ENCODE measurements around the gene ARMCX4. TPM values are rescaled to one million over a fixed set of nuclear protein-coding genes. Genes with fewer than 3 reads are reported as not detected.
"Not testable (repeated sequence)": the region's sequence is repeated elsewhere in the genome, so short reads cannot be mapped to it uniquely, and the experiment has no call there.

The ARMCX4 gene
- 49.6 TPM for polyA plus RNA-seq (ENCODE audit: insufficient read length)

DNA sequence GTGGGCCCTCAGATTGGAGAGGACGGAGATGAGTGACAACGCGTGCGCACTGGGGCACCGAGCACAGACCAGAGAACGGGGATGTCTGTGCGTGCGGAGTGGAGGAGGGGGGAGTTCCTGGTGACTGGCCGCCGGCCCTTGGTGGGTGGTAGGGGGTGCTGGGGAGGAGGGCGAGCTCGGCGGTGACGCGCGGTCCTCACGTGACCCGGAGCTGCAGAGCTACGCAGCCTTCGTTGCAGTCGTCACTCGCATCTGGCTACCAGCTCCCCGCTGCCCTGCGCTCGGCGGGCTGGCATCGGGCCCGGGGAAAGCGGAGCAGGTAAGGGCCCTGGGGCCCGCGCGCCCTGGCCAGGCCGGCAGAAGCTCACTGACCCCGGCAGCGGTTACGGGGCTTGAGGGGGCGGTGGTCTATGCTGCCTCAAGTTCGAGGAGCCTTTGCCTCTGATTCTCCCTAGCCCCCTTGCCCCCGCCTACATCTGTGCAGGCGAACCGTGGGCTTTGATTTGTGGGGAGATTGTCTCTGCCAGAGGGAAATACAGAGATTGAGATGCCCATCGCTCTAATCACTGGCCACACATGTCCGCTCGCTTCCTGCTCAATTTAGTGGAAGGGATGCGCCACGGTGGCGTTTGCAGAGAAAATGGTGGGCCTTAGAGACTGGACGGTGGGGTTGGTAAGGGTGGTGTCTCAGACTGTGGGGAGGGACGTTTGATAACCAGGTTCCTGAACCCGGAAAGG, at the start of gene ARMCX4:
Gene ARMCX4 (plus strand): TSS at position 245 of the 738 bp plus-strand sequence. CDS start 3,134 bp downstream, outside the sequence.
- DNase-seq, result peak; percentile 72

GRCh38 chrX:101442085-101442484, 43.2 kb upstream of the ARMCX4 start:
- no peak for DNase-seq

- DNase-seq, result no peak
These were observed 36.0 kb upstream of the ARMCX4 start for GRCh38 chrX:101449279-101449678.

DNA sequence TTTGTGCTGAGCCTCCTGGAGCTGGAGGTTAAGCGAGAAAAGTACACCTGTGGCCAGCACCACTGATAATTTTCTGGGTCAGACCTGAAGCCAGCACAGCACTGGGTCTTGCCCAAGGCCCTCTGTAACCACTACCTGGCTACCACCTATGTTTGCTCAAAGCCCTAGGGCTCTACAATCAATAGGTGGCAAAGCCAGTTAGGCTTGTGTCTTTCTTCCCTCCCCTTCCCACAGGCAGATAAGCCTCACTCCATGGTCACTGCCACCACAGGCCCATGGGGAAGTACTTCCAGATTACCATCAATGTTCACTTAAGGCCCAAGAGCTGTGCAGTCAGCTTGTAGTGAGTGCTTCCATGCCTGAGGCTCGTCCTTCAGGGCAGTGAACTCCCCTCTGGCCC, 35.2 kb upstream of the ARMCX4 start:
- no peak for DNase-seq

DNA sequence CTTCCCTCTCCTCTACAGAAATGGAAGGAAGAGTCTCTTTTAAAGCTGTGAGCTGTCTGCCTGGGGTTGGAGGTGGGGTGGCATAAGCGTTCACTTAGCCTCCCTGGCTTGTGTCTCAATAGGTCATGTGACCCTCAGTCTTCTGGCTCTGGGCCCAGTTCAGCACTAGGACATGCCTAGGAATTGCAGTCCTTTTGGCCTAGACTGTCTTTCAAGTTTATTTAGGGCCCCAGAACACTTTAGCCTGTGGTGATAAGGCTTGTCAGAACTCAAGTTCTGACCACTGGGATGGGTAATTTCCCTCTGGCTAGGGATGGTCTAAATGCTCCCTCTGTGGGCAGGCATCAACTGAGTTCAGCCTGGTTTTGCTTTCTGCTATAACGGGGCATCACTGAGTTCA, 34.3 kb upstream of the ARMCX4 start:
- no peak for DNase-seq

GRCh38 chrX:101452056-101452455, 33.2 kb upstream of the ARMCX4 start:
- DNase-seq, result no peak

- DNase-seq, result no peak
These were observed 24.6 kb upstream of the ARMCX4 start for GRCh38 chrX:101460669-101461068.

GRCh38 chrX:101462892-101463291, 22.4 kb upstream of the ARMCX4 start:
- no peak for DNase-seq

DNA sequence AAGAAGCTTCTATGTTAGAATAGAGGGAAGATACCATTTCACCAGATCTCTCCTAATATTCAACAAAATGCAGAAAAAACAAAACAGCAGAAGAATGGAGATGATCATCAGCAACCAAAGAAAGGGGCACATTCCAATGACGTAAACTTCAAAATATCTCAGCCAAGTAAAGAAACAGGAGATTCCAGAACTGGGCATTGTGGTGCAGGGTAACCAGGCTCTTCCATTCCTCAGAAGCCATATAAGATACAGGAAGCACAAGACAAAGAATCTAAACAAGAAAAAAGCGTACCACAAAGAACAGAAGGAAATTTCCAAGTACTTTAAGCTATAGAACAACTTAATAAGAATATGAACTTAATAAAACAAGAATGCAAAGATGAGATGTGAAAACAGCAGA, 6.9 kb upstream of the ARMCX4 start:
- DNase-seq, result no peak

DNA sequence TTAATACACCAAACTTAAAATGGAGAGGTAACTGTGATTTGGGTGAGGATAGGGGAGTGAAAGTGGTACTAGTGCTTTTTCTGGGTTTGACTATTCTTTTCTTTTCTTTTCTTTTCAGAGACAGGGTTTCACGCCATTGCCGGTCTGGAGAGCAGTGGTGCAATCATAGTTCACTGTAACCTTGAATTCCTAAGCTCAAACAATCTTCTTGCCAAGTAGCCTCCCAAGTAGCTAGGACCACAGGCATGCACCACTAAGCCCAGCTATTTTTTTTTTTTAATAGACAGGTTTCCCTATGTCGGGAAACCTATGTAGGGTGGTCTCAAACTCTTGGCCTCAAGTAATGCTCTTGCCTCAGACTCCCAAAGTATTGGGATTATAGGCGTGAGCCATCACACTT, 3.0 kb upstream of the ARMCX4 start:
- DNase-seq, result no peak

GRCh38 chrX:101483705-101484104, 1.6 kb upstream of the ARMCX4 start:
- peak; percentile 11 for DNase-seq

GRCh38 chrX:101484135-101484534, 1.1 kb upstream of the ARMCX4 start:
- no peak for DNase-seq

- no peak for DNase-seq
These were observed 3.5 kb downstream of the ARMCX4 start for GRCh38 chrX:101488796-101489195.

DNA sequence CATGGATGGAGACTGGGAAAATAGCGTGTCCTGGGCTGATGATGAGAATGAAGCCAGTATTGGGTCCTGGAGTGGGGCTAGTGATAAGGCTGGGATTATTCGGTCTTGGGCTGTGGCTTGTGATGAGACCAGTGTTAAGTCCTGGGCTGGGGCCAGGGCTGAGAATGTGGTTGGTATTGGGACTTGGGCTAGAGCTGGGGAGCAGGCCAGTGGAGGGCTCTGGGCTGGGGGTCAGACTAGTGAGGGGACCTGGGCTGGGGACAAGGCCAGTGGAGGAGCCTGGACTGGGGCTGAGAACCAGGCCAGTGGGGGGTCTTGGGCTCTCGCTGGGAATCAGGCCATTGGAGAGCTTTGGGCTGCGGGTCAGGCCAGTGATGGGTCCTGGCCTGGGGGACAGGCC, 6.7 kb downstream of the ARMCX4 start:
- no peak for DNase-seq

GRCh38 chrX:101493225-101493624, 8.0 kb downstream of the ARMCX4 start:
- no peak for DNase-seq

DNA sequence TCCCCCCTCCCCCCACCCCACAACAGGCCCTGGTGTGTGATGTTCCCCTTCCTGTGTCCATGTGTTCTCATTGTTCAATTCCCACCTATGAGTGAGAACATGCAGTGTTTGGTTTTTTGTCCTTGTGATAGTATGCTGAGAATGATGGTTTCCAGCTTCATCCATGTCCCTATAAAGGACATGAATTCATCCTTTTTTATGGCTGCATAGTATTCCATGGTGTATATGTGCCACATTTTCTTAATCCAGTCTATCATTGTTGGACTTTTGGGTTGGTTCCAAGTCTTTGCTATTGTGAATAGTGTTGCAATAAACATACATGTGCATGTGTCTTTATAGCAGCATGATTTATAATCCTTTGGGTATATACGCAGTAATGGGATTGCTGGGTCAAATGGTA, 17.7 kb downstream of the ARMCX4 start:
- DNase-seq, result not testable (repeated sequence)

- DNase-seq, result no peak
These were observed 22.1 kb downstream of the ARMCX4 start for GRCh38 chrX:101507372-101507771.

DNA sequence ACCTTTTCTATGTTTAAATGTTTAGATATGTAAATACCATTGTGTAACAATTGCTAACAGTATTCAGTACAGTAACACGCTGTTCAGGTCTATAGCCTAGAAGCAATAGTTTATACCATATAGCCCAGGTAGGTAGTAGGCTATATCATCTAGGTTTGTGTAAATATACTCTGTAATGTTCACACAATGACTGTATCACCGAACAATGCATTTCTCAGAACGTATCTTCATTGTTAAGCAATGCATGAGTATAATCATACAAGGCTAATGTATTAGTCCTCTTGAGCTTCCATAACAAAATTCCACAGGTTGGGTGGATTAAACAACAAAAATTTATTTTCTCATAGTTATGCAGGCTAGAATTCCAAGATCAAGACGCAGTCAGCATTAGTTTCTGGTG, 22.7 kb downstream of the ARMCX4 start:
- no peak for DNase-seq

GRCh38 chrX:101530944-101531343, 45.7 kb downstream of the ARMCX4 start:
- DNase-seq, result no peak

Other genes with a start within 250 kb of the ARMCX4 start
- 0.15 TPM for gene TAF7L, start 194.1 kb upstream of the ARMCX4 start, polyA plus RNA-seq (ENCODE audit: insufficient read length)
- 10.3 TPM for gene TIMM8A, start 136.7 kb upstream of the ARMCX4 start, polyA plus RNA-seq (ENCODE audit: insufficient read length)
- 3.8 TPM for gene BTK, start 99.3 kb upstream of the ARMCX4 start, polyA plus RNA-seq (ENCODE audit: insufficient read length)
- gene RPL36A, start 94.4 kb upstream of the ARMCX4 start, polyA plus RNA-seq (ENCODE audit: insufficient read length), result 1,337 TPM
- 15.0 TPM for gene GLA, start 77.5 kb upstream of the ARMCX4 start, polyA plus RNA-seq (ENCODE audit: insufficient read length)
- gene HNRNPH2, start 77.2 kb upstream of the ARMCX4 start, polyA plus RNA-seq (ENCODE audit: insufficient read length), result 60.1 TPM
- gene ARMCX1, start 65.1 kb downstream of the ARMCX4 start, polyA plus RNA-seq (ENCODE audit: insufficient read length), result 87.1 TPM
- 105 TPM for gene ARMCX6, start 132.5 kb downstream of the ARMCX4 start, polyA plus RNA-seq (ENCODE audit: insufficient read length)
- gene ARMCX3, start 137.7 kb downstream of the ARMCX4 start, polyA plus RNA-seq (ENCODE audit: insufficient read length), result 132 TPM
- 131 TPM for gene ARMCX2, start 174.4 kb downstream of the ARMCX4 start, polyA plus RNA-seq (ENCODE audit: insufficient read length)